HUES48 (cell line): ENCODE data around the gene ASTN1.

Experiments
- H3K27ac ChIP-seq: one replicate; pipeline ENCODE4 v1.7.0; 2013; ENCODE audit warnings: low read depth, low read length, inconsistent platforms
- H3K27me3 ChIP-seq: 2 replicates; pipeline ENCODE4 v1.6.1; 2013; ENCODE audit warnings: mild to moderate bottlenecking, low read length; ENCODE audit not compliant: control insufficient read depth, insufficient read depth
- H3K36me3 ChIP-seq: 2 replicates; pipeline ENCODE4 v1.6.1; 2013; ENCODE audit warnings: low read length; ENCODE audit not compliant: control insufficient read depth, insufficient read depth
- H3K4me1 ChIP-seq: 2 replicates; pipeline ENCODE4 v1.6.1; 2013; ENCODE audit warnings: mild to moderate bottlenecking, low read length; ENCODE audit not compliant: control insufficient read depth, insufficient read depth
- H3K4me3 ChIP-seq: 2 replicates; pipeline ENCODE4 v1.5.1; 2013; ENCODE audit warnings: mild to moderate bottlenecking, low read depth, low read length
- H3K9ac ChIP-seq: 2 replicates; pipeline ENCODE4 v1.6.1; 2013; ENCODE audit warnings: mild to moderate bottlenecking, low read depth, low read length, moderate library complexity
- H3K9me3 ChIP-seq: 2 replicates; pipeline ENCODE4 v1.6.1; 2013; ENCODE audit warnings: low read length; ENCODE audit not compliant: control insufficient read depth, insufficient read depth

The ASTN1 gene

DNA sequence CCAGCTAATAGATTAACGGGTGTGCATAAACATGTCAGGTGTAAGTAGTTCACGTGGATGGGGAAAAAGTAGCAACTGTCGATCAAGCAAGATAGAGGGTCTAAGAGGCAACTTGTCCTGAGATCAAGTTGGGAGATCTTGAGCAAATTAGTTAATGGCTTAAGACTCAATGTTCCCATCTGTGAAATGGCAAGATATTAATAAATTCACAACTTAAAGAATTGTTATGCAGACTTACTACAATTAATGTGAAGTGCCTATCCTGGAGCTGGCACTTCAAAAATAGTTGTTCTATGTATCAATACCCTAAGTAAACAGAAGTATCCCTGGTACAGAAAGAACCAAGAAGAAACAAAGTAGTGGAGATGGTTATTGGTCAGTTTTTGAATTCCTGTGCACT lies 312.4 kb downstream of the ASTN1 start:
- H3K27ac ChIP-seq: no peak overlapping the region
- H3K27me3 ChIP-seq: no peaks in the 10 kb centered on the region
- H3K9me3 ChIP-seq: no peaks in the 10 kb centered on the region
- H3K4me1 ChIP-seq: no peaks in the 10 kb centered on the region
- no peak overlapping the region for H3K9ac ChIP-seq
- H3K4me3 ChIP-seq: no peak overlapping the region
- H3K36me3 ChIP-seq: no peaks in the 10 kb centered on the region

DNA sequence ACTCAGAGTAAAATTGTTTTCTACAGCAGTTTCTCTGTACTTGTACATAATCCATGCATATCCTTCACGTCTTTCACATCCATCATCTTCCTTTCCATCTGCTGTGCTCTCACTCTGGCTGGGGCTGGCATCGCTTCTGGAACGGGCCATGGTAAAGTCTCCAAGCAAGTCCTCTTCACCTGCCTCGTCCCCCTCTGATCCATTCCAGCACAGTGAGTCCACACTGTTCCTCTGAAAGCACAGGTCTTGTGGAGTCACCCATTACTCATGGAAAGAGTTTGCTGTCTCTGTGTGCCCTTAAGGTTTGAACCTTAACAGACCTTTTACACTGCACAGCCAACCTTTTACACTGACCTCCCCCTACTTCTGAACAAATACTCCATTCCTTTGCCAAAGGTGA lies 313.6 kb downstream of the ASTN1 start:
- no peaks in the 10 kb centered on the region for H3K9me3 ChIP-seq
- H3K36me3 ChIP-seq: no peaks in the 10 kb centered on the region
- no peak overlapping the region for H3K4me3 ChIP-seq
- H3K9ac ChIP-seq: no peak overlapping the region
- H3K27ac ChIP-seq: no peak overlapping the region
- no peaks in the 10 kb centered on the region for H3K27me3 ChIP-seq
- no peaks in the 10 kb centered on the region for H3K4me1 ChIP-seq

GRCh38 chr1:176849281-176849680 lies 315.2 kb downstream of the ASTN1 start:
- Histone ChIP-seq H3K27me3 (no peaks in the 10 kb centered on the region), H3K4me3 (no peak overlapping the region), H3K36me3 (no peaks in the 10 kb centered on the region), H3K9ac (no peak overlapping the region), H3K9me3 (no peaks in the 10 kb centered on the region), H3K4me1 (peaks cover 4% of the 10 kb centered on the region; the same call in 1 of the 2 replicates), H3K27ac (no peak overlapping the region)

GRCh38 chr1:176847052-176847451 lies 317.5 kb downstream of the ASTN1 start:
- Histone ChIP-seq H3K4me1 (peaks cover 4% of the 10 kb centered on the region; the same call in 1 of the 2 replicates), H3K27me3 (no peaks in the 10 kb centered on the region), H3K36me3 (no peaks in the 10 kb centered on the region), H3K4me3 (no peak overlapping the region), H3K9me3 (no peaks in the 10 kb centered on the region), H3K27ac (no peak overlapping the region), H3K9ac (no peak overlapping the region)

- Histone ChIP-seq H3K27me3 (no peaks in the 10 kb centered on the region), H3K4me3 (no peak overlapping the region), H3K4me1 (peaks cover 4% of the 10 kb centered on the region; the same call in 1 of the 2 replicates), H3K27ac (no peak overlapping the region), H3K9me3 (no peaks in the 10 kb centered on the region), H3K36me3 (no peaks in the 10 kb centered on the region), H3K9ac (no peak overlapping the region)
These were observed 320.9 kb downstream of the ASTN1 start for GRCh38 chr1:176843352-176844297.

DNA sequence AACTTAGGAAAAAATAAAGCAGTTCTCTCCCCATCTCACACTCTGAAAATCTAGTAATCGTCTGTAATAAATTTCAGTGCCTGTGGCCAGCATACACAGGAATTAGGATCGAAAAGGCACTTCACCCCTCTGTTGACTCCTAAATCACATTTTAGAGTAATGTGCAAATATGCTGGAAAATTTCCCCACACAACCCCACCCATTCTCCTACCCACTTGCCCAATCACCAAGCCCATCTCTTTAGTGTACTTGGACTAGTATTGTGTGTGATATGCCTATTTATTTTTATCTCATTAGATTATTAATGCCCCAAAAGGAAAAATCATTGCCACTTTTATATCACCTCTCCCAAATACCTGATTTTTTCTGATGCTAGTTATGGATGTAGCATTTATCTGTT lies 323.3 kb downstream of the ASTN1 start:
- Histone ChIP-seq H3K9me3 (no peaks in the 10 kb centered on the region), H3K4me1 (peaks cover 4% of the 10 kb centered on the region; the same call in 1 of the 2 replicates)

DNA sequence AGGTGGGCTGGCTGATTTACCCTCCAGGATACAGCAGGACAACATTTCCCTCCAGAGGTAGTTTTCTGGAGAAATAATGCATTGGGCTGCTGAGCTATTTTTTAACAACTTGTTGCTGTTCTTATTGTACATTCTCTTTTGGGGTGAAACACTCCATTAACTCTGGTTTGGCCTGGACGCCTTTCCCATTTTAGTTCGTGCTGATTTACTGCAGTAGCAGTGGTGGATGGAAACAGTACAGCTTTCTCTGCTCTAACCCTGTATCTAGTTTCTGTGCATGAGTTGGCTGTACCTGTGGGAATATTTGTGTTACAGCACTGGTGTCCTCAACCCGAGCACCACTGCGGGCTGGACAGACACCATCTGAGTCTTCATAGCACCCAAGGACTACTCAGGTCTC lies 325.3 kb downstream of the ASTN1 start:
- Histone ChIP-seq H3K36me3 (no peaks in the 10 kb centered on the region), H3K27me3 (no peaks in the 10 kb centered on the region), H3K9me3 (no peaks in the 10 kb centered on the region), H3K4me1 (no peaks in the 10 kb centered on the region), H3K4me3 (no peak overlapping the region), H3K9ac (no peak overlapping the region), H3K27ac (no peak overlapping the region)

More for the DNA sequence above, 323.3 kb downstream of the ASTN1 start:
- Histone ChIP-seq H3K4me3 (no peak overlapping the region), H3K36me3 (no peaks in the 10 kb centered on the region), H3K27me3 (no peaks in the 10 kb centered on the region), H3K9ac (no peak overlapping the region), H3K27ac (no peak overlapping the region)

- no peak overlapping the region for H3K9ac ChIP-seq
- no peaks in the 10 kb centered on the region for H3K36me3 ChIP-seq
- no peaks in the 10 kb centered on the region for H3K4me1 ChIP-seq
- H3K9me3 ChIP-seq: no peaks in the 10 kb centered on the region
- H3K27ac ChIP-seq: no peak overlapping the region
- H3K4me3 ChIP-seq: no peak overlapping the region
- H3K27me3 ChIP-seq: no peaks in the 10 kb centered on the region
These were observed 326.1 kb downstream of the ASTN1 start for GRCh38 chr1:176838276-176838995.

DNA sequence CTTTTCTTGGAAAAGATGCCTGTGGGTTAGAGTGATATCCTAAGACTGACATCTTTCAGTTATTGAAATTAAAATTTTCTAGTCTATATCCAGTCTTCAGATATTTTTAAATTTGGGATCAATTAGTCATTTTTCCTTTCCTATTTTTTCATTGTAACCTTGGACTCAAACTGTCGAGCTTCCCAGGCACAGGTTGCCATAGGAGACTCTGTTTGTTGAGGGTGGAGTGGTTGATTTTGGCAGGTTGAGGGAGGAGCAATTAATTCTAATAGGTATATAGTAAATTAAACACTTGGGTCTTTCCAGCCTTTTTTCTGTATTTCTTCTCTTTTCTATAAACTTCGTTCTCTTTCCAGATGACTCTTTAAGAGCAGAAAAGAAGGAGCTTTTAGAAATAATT lies 326.8 kb downstream of the ASTN1 start:
- H3K36me3 ChIP-seq: no peaks in the 10 kb centered on the region
- no peak overlapping the region for H3K9ac ChIP-seq
- no peaks in the 10 kb centered on the region for H3K4me1 ChIP-seq
- H3K27ac ChIP-seq: no peak overlapping the region
- no peaks in the 10 kb centered on the region for H3K27me3 ChIP-seq
- no peaks in the 10 kb centered on the region for H3K9me3 ChIP-seq
- no peak overlapping the region for H3K4me3 ChIP-seq

DNA sequence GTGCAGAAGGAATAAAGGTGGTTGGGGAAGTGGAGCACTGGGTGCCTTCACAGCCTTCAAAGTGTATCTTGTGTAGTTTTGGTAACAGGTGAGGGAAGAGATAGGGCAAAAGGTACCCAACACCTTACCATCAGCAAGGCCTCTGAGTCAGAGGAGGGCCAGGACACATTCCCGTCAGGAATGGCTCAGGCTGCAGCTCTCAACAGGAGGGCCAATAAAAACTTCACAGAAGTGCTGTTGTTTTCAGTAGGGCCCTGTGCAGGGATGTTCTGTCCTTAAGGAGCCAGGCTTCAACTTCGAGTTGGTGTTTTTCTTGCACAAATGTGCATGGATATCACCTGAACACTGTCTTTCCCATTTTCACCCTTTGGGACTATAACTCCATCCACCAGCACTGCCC lies 333.4 kb downstream of the ASTN1 start:
- Histone ChIP-seq H3K9me3 (no peaks in the 10 kb centered on the region), H3K9ac (no peak overlapping the region), H3K4me1 (no peaks in the 10 kb centered on the region), H3K27me3 (no peaks in the 10 kb centered on the region), H3K27ac (no peak overlapping the region), H3K36me3 (no peaks in the 10 kb centered on the region), H3K4me3 (no peak overlapping the region)

DNA sequence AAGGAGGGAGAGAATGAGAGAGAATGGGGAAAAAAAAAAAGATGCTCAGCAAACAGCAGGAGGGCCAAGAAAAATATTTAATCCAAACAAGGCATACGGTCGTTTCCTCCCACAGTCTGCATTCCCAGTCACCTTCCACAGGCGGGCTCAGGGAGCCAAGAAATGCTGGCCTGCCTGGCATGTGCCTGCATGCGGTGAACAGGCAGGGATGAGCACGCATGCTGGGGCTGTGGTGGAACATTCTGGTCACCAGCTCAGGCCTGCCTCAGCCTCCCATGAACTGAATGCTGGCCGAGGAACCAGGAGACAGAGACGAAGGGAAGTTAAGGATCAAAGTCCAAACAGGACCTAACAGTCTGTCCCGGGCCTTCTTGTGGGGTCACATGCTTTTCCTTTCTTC lies 335.3 kb downstream of the ASTN1 start:
- Histone ChIP-seq H3K27ac (no peak overlapping the region), H3K4me1 (no peaks in the 10 kb centered on the region), H3K4me3 (no peak overlapping the region), H3K36me3 (no peaks in the 10 kb centered on the region), H3K9ac (no peak overlapping the region), H3K9me3 (no peaks in the 10 kb centered on the region), H3K27me3 (no peaks in the 10 kb centered on the region)
